GM12878 (cell line): Measurements from ENCODE around the gene WDR59.

Experiments
- ATF7 ChIP-seq: fragments of 450-650 bp; IDR thresholded peaks from 2 replicates; pipeline ENCODE4 v1.6.1; 2016; ENCODE audit warnings: low read depth, mild to moderate bottlenecking
- CHD1 ChIP-seq: IDR thresholded peaks from 2 replicates; pipeline ENCODE4 v1.6.1; 2012; ENCODE audit warnings: low read depth, low read length, improper control_type of control experiment
- CHD4 ChIP-seq: fragments of 200-600 bp; sonication (generic); IDR thresholded peaks from 2 replicates; pipeline ENCODE4 v1.6.1; 2016; ENCODE audit warnings: mild to moderate bottlenecking
- CUX1 ChIP-seq: IDR thresholded peaks from 2 replicates; pipeline ENCODE4 v1.6.1; 2012; ENCODE audit warnings: improper control_type of control experiment, low read depth, low read length; ENCODE audit not compliant: insufficient replicate concordance
- MAX ChIP-seq: IDR thresholded peaks from 2 replicates; pipeline ENCODE4 v1.6.1; 2012; ENCODE audit warnings: low read depth, low read length, improper control_type of control experiment
- POU2F2 ChIP-seq: IDR thresholded peaks from 3 replicates; pipeline ENCODE4 v1.6.1; 2011; ENCODE audit warnings: low read depth, mild to moderate bottlenecking, low read length, borderline replicate concordance
- TF ChIP-seq, protein P1 (sequence below), 3 experiments: IDR thresholded peaks in 2 of 3; conservative IDR thresholded peaks in 1 of 3; 2 replicates each; pipeline ENCODE4 v1.5.1; 2011; ENCODE audit warnings: low read depth in 3 of 3, low read length in 3 of 3, mild to moderate bottlenecking in 3 of 3, control low read depth in 2 of 3, moderate library complexity in 2 of 3, inconsistent platforms in 1 of 3, mixed read lengths in 1 of 3; ENCODE audit not compliant: control insufficient read depth in 2 of 3, insufficient read depth in 1 of 3; ENCODE audit errors: extremely low read depth in 1 of 3

- no peak for TF ChIP-seq MAX
- TF ChIP-seq CHD4 = no peak
- TF ChIP-seq, protein P1, sequence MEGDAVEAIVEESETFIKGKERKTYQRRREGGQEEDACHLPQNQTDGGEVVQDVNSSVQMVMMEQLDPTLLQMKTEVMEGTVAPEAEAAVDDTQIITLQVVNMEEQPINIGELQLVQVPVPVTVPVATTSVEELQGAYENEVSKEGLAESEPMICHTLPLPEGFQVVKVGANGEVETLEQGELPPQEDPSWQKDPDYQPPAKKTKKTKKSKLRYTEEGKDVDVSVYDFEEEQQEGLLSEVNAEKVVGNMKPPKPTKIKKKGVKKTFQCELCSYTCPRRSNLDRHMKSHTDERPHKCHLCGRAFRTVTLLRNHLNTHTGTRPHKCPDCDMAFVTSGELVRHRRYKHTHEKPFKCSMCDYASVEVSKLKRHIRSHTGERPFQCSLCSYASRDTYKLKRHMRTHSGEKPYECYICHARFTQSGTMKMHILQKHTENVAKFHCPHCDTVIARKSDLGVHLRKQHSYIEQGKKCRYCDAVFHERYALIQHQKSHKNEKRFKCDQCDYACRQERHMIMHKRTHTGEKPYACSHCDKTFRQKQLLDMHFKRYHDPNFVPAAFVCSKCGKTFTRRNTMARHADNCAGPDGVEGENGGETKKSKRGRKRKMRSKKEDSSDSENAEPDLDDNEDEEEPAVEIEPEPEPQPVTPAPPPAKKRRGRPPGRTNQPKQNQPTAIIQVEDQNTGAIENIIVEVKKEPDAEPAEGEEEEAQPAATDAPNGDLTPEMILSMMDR (IDR thresholded peaks at IDR 0.05 in 2 of 3, conservative IDR thresholded peaks at IDR 0.05 in 1 of 3; ENCODE audit: control insufficient read depth in 2 of 3, extremely low read depth in 1 of 3, insufficient read depth in 1 of 3, low read depth in 3 of 3, low read length in 3 of 3) = no peak
- no peak for TF ChIP-seq CUX1
- TF ChIP-seq POU2F2 = no peak
- no peak for TF ChIP-seq ATF7
- TF ChIP-seq CHD1 = no peak
These were observed 41.7 kb downstream of the WDR59 start for GRCh38 chr16:74942977-74943918.
